Activated T-cell treated with anti-CD3 and anti-CD28 coated beads for 4 hours (primary cell): ENCODE measurements around the gene ANKRD11.
"Not testable (repeated sequence)": the region's sequence is repeated elsewhere in the genome, so short reads cannot be mapped to it uniquely, and the experiment has no call there.

Source experiments
- DNase-seq: peaks from one replicate; pipeline ENCODE4 v3.0.0-alpha.2; 2020

Gene ANKRD11

GRCh38 chr16:89423681-89424260 is 66.6 kb downstream of the ANKRD11 start:
- DNase-seq: no peak

- DNase-seq: peak; percentile 33
These were observed 67.3 kb downstream of the ANKRD11 start for GRCh38 chr16:89422905-89423630.

- DNase-seq: no peak
These were observed 67.8 kb downstream of the ANKRD11 start for GRCh38 chr16:89422527-89422904.

- not testable (repeated sequence) for DNase-seq
These were observed 69.1 kb downstream of the ANKRD11 start for GRCh38 chr16:89421300-89421699.

GRCh38 chr16:89420204-89420603 is 70.2 kb downstream of the ANKRD11 start:
- no peak for DNase-seq

- no peak for DNase-seq
These were observed 72.0 kb downstream of the ANKRD11 start for GRCh38 chr16:89418352-89418751.

- DNase-seq: no peak
These were observed 73.0 kb downstream of the ANKRD11 start for GRCh38 chr16:89417352-89417751.

GRCh38 chr16:89413811-89414585 is 76.4 kb downstream of the ANKRD11 start:
- DNase-seq: no peak

- no peak for DNase-seq
These were observed 77.5 kb downstream of the ANKRD11 start for GRCh38 chr16:89412811-89413210.

- no peak for DNase-seq
These were observed 79.0 kb downstream of the ANKRD11 start for GRCh38 chr16:89411335-89411850.

GRCh38 chr16:89410794-89411309 is 79.5 kb downstream of the ANKRD11 start:
- DNase-seq: no peak

- DNase-seq: no peak
These were observed 80.0 kb downstream of the ANKRD11 start for GRCh38 chr16:89410322-89410721.

GRCh38 chr16:89409161-89409711 is 81.1 kb downstream of the ANKRD11 start:
- DNase-seq: peak; percentile 48

GRCh38 chr16:89408315-89408714 is 82.0 kb downstream of the ANKRD11 start:
- DNase-seq: no peak

- DNase-seq: no peak
These were observed 82.4 kb downstream of the ANKRD11 start for GRCh38 chr16:89407925-89408300.

GRCh38 chr16:89407282-89407924 is 83.0 kb downstream of the ANKRD11 start:
- no peak for DNase-seq

- no peak for DNase-seq
These were observed 84.0 kb downstream of the ANKRD11 start for GRCh38 chr16:89406277-89406888.

GRCh38 chr16:89404561-89404960 is 85.8 kb downstream of the ANKRD11 start:
- no peak for DNase-seq

- DNase-seq: no peak
These were observed 87.4 kb downstream of the ANKRD11 start for GRCh38 chr16:89402962-89403361.

GRCh38 chr16:89401641-89402445 is 88.5 kb downstream of the ANKRD11 start:
- no peak for DNase-seq

- DNase-seq: no peak
These were observed 89.2 kb downstream of the ANKRD11 start for GRCh38 chr16:89401205-89401604.
